ENCODE results near the gene SPEN.

SPEN gene

GRCh38 chr1:15847100-15847892, at the start of gene SPEN:
SPEN (plus strand) TSS chr1:15847707; CDS start chr1:15848068, 361 bp downstream.
- H3K4me3 ChIP-seq (ENCODE audit: low read depth in 1 of 2, low read length in 2 of 2): peak within 1 kb of the TSS; percentile 69 to 70

DNA sequence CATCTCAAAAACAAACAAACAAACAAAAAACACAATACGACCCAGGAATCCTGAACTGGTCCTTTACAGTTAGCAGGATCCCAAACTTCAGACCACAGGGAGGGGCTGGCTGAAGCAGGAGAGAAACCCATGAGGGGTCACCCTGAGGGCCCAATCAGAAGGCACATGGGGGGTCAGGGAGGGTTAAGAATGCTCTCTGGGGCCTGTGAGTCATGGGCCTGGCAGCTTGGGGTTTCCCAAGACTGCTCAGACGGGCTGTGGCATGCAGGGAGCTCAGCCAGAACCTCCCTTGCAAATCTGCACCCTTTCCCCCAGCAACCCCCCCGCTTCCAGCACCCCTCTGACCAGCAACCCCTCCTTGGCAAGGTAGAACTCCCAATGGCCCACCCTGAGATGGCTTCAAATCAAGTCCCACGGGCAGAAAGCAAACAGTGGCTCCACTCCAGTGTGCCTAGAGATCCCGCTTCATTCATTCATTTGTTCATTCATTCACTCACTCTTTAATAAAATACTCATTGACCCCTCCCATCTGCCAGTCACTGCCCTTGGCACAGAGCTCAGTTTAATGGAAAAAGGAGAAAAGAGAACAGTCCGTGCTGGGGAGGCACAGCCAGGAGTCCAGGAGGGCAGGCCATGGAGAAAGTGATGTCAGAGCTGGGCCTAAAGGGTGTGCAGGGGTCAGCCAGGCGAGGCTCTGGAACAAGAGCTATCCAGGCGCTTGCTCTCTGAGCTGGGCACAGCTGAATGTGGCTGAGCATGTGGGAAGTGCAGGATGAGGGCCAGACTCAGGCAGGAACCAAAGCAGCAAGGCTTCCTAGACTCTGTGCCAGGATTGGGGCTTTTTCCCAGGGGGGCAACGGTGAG, 48.3 kb upstream of the SPEN start:
- no peaks in the 10 kb centered on the region; the same call in 1 of the 2 replicates for H4K20me1 ChIP-seq (ENCODE audit: insufficient read depth, low read length)
- no peak overlapping the region for H3K4me2 ChIP-seq (ENCODE audit: insufficient read depth, low read length)
- no peak overlapping the region for H2AFZ ChIP-seq (ENCODE audit: low read depth, low read length)
- no peak overlapping the region for H3K4me3 ChIP-seq (ENCODE audit: low read depth in 1 of 2, low read length in 2 of 2)
- H3K9ac ChIP-seq (ENCODE audit: low read depth, low read length): no peak overlapping the region
- H3K36me3 ChIP-seq (ENCODE audit: insufficient read depth, low read length): no peaks in the 10 kb centered on the region
- H3K79me2 ChIP-seq (ENCODE audit: insufficient read depth, low read length): no peaks in the 10 kb centered on the region
- no peak overlapping the region for H3K27ac ChIP-seq (ENCODE audit: low read length)
- DNase-seq: no peak
- no peaks in the 10 kb centered on the region for H3K9me3 ChIP-seq (ENCODE audit: insufficient read depth, low read length, severe bottlenecking)
- no peaks in the 10 kb centered on the region for H3K4me1 ChIP-seq (ENCODE audit: insufficient read depth, low read length)
- no peak for TF ChIP-seq EZH2 (IDR thresholded peaks at IDR 0.05; ENCODE audit: borderline replicate concordance, low read depth, low read length, severe bottlenecking)
- TF ChIP-seq, protein P1, sequence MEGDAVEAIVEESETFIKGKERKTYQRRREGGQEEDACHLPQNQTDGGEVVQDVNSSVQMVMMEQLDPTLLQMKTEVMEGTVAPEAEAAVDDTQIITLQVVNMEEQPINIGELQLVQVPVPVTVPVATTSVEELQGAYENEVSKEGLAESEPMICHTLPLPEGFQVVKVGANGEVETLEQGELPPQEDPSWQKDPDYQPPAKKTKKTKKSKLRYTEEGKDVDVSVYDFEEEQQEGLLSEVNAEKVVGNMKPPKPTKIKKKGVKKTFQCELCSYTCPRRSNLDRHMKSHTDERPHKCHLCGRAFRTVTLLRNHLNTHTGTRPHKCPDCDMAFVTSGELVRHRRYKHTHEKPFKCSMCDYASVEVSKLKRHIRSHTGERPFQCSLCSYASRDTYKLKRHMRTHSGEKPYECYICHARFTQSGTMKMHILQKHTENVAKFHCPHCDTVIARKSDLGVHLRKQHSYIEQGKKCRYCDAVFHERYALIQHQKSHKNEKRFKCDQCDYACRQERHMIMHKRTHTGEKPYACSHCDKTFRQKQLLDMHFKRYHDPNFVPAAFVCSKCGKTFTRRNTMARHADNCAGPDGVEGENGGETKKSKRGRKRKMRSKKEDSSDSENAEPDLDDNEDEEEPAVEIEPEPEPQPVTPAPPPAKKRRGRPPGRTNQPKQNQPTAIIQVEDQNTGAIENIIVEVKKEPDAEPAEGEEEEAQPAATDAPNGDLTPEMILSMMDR (IDR thresholded peaks at IDR 0.05; ENCODE audit: borderline replicate concordance, extremely low read depth, low read length, poor library complexity, severe bottlenecking): no peak
- H3K27me3 ChIP-seq (ENCODE audit: insufficient read depth, low read length, poor library complexity): no peaks in the 10 kb centered on the region
- no peak for ATAC-seq (ENCODE audit: insufficient read depth, low read depth)

More at GRCh38 chr1:15847100-15847892, at the start of gene SPEN:
- Histone ChIP-seq H3K9me3 (ENCODE audit: insufficient read depth, low read length, severe bottlenecking) (no peaks in the 10 kb centered on the region), H3K27ac (ENCODE audit: low read length) (peak within 1 kb of the TSS; percentile 98), H3K4me1 (ENCODE audit: insufficient read depth, low read length) (peaks cover 59% of the 10 kb centered on the region), H2AFZ (ENCODE audit: low read depth, low read length) (peak within 1 kb of the TSS; percentile 80), H3K36me3 (ENCODE audit: insufficient read depth, low read length) (no peaks in the 10 kb centered on the region; the same call in 1 of the 2 replicates), H3K4me2 (ENCODE audit: insufficient read depth, low read length) (peak within 1 kb of the TSS; percentile 84), H3K79me2 (ENCODE audit: insufficient read depth, low read length) (peaks cover 81% of the 10 kb centered on the region), H4K20me1 (ENCODE audit: insufficient read depth, low read length) (peaks cover 10% of the 10 kb centered on the region; the same call in 1 of the 2 replicates), H3K27me3 (ENCODE audit: insufficient read depth, low read length, poor library complexity) (no peaks in the 10 kb centered on the region), H3K9ac (ENCODE audit: low read depth, low read length) (peak within 1 kb of the TSS; percentile 93)
- TF ChIP-seq EZH2 (IDR thresholded peaks at IDR 0.05; ENCODE audit: borderline replicate concordance, low read depth, low read length, severe bottlenecking): no peak
- TF ChIP-seq, protein P1 (IDR thresholded peaks at IDR 0.05; ENCODE audit: borderline replicate concordance, extremely low read depth, low read length, poor library complexity, severe bottlenecking): no peak
- DNase-seq (peak; percentile 98), ATAC-seq (ENCODE audit: insufficient read depth, low read depth) (peak; percentile 81)

DNA sequence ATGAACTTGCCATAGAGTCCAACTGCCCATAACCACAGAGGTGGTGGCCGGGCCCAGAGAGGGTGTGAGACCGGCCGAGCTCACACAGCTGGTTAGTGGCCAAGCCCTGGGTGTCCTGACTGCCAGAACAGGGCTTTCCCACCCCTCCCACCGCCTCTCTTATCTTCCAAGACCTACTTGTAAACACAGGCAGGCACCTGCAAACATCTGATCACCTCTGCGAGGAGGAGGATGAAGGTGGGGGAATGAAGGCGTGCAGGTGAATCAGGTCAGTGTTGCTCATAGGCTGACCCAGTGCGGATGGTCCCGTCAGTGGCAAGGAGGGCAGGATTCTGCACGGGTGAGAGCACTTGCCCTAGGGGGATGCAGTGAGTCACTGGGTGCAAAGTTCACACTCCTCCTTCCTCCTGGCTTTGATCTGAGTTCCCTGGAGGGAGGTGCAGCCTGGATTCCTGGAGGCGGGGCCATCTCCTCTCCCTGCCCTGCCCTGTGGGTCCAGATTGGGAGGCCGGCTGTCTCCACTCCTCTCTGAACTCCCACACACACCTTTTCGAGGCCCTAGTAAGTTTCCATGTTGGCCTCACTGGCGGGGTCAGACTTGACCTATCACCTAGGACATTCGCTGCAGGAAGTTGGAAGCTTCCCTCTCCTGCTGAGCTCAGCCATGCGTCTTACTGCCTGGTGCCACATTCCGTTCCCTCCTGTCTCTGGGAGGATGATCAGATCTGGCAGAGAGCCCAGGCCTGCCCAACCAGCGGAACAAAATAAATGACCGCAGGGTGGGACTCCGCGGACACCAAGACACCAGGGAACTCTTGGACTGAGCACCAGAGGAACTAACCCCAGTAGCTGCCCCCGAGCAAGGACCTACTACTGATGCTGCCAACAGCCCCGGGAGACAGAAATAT, 47.3 kb upstream of the SPEN start:
- no peak overlapping the region for H3K9ac ChIP-seq (ENCODE audit: low read depth, low read length)
- ATAC-seq (ENCODE audit: insufficient read depth, low read depth): no peak
- H2AFZ ChIP-seq (ENCODE audit: low read depth, low read length): no peak overlapping the region
- H3K79me2 ChIP-seq (ENCODE audit: insufficient read depth, low read length): no peaks in the 10 kb centered on the region
- no peak overlapping the region for H3K4me3 ChIP-seq (ENCODE audit: low read depth in 1 of 2, low read length in 2 of 2)
- no peaks in the 10 kb centered on the region; the same call in 1 of the 2 replicates for H4K20me1 ChIP-seq (ENCODE audit: insufficient read depth, low read length)
- no peaks in the 10 kb centered on the region for H3K36me3 ChIP-seq (ENCODE audit: insufficient read depth, low read length)
- no peaks in the 10 kb centered on the region for H3K27me3 ChIP-seq (ENCODE audit: insufficient read depth, low read length, poor library complexity)
- TF ChIP-seq, protein P1 (IDR thresholded peaks at IDR 0.05; ENCODE audit: borderline replicate concordance, extremely low read depth, low read length, poor library complexity, severe bottlenecking): no peak
- no peak for TF ChIP-seq EZH2 (IDR thresholded peaks at IDR 0.05; ENCODE audit: borderline replicate concordance, low read depth, low read length, severe bottlenecking)
- no peak for DNase-seq
- H3K4me1 ChIP-seq (ENCODE audit: insufficient read depth, low read length): no peaks in the 10 kb centered on the region
- H3K4me2 ChIP-seq (ENCODE audit: insufficient read depth, low read length): no peak overlapping the region
- H3K27ac ChIP-seq (ENCODE audit: low read length): no peak overlapping the region
- no peaks in the 10 kb centered on the region for H3K9me3 ChIP-seq (ENCODE audit: insufficient read depth, low read length, severe bottlenecking)
